Ishikawa (cell line): ENCODE measurements around the gene ATP1A4.

Experiments
- CEBPB ChIP-seq: IDR thresholded peaks from 2 replicates; pipeline ENCODE4 v1.6.1; 2012
- CREB1 ChIP-seq: IDR thresholded peaks from 2 replicates; pipeline ENCODE4 v1.6.1; 2012; ENCODE audit warnings: low read depth
- EGR1 ChIP-seq: IDR thresholded peaks from 2 replicates; pipeline ENCODE4 v1.6.1; 2012
- EP300 ChIP-seq: IDR thresholded peaks from 2 replicates; pipeline ENCODE4 v1.6.1; 2012; ENCODE audit warnings: borderline replicate concordance
- FOXM1 ChIP-seq: IDR thresholded peaks from 2 replicates; pipeline ENCODE4 v1.6.1; 2012; ENCODE audit warnings: low read depth, borderline replicate concordance
- RAD21 ChIP-seq: IDR thresholded peaks from 2 replicates; pipeline ENCODE4 v1.6.1; 2012; ENCODE audit warnings: low read depth
- TAF1 ChIP-seq: IDR thresholded peaks from 2 replicates; pipeline ENCODE4 v1.6.1; 2012; ENCODE audit warnings: low read depth, mild to moderate bottlenecking
- TCF12 ChIP-seq: IDR thresholded peaks from 2 replicates; pipeline ENCODE4 v1.6.1; 2012; ENCODE audit warnings: low read depth
- TEAD4 ChIP-seq: IDR thresholded peaks from 2 replicates; pipeline ENCODE4 v1.6.1; 2012
- YY1 ChIP-seq: IDR thresholded peaks from 2 replicates; pipeline ENCODE4 v1.6.1; 2012; ENCODE audit warnings: low read depth
- TF ChIP-seq, protein P1 (sequence below): IDR thresholded peaks from 2 replicates; pipeline ENCODE4 v1.6.1; 2012; ENCODE audit warnings: low read depth, mild to moderate bottlenecking
- TF ChIP-seq, protein P2 (sequence below): IDR thresholded peaks from 2 replicates; pipeline ENCODE4 v1.6.1; 2012

DNA sequence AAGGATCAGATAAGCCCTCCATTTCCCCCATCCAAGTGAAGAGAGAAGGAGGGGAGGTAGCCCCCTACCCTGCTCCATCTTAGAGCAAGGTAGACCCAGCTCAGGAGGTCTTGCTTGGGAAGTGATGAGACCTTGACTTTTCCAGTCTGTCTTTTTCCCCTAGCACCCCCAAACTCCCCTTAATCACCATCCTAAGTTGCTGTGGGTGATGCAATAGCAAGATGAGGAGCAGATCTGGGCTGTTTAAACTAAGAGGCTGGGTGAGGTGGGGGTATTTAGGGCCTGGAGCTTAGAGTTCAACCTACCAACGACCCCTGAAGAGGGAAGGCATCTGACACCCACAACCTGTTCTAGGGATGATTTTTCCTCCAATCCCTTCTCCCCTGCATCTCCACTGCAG is 34.1 kb upstream of the ATP1A4 start:
- TF ChIP-seq RAD21, result no peak
- no peak for TF ChIP-seq YY1
- TF ChIP-seq, protein P1, sequence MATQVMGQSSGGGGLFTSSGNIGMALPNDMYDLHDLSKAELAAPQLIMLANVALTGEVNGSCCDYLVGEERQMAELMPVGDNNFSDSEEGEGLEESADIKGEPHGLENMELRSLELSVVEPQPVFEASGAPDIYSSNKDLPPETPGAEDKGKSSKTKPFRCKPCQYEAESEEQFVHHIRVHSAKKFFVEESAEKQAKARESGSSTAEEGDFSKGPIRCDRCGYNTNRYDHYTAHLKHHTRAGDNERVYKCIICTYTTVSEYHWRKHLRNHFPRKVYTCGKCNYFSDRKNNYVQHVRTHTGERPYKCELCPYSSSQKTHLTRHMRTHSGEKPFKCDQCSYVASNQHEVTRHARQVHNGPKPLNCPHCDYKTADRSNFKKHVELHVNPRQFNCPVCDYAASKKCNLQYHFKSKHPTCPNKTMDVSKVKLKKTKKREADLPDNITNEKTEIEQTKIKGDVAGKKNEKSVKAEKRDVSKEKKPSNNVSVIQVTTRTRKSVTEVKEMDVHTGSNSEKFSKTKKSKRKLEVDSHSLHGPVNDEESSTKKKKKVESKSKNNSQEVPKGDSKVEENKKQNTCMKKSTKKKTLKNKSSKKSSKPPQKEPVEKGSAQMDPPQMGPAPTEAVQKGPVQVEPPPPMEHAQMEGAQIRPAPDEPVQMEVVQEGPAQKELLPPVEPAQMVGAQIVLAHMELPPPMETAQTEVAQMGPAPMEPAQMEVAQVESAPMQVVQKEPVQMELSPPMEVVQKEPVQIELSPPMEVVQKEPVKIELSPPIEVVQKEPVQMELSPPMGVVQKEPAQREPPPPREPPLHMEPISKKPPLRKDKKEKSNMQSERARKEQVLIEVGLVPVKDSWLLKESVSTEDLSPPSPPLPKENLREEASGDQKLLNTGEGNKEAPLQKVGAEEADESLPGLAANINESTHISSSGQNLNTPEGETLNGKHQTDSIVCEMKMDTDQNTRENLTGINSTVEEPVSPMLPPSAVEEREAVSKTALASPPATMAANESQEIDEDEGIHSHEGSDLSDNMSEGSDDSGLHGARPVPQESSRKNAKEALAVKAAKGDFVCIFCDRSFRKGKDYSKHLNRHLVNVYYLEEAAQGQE, result no peak
- TF ChIP-seq CEBPB, result 0 out of 2 replicates have a peak, but pooled peaks have one; percentile 26
- no peak for TF ChIP-seq EP300
- no peak for TF ChIP-seq TAF1
- TF ChIP-seq TCF12, result no peak
- TF ChIP-seq TEAD4, result no peak
- no peak for TF ChIP-seq FOXM1
- TF ChIP-seq, protein P2, sequence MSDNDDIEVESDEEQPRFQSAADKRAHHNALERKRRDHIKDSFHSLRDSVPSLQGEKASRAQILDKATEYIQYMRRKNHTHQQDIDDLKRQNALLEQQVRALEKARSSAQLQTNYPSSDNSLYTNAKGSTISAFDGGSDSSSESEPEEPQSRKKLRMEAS, result no peak
- TF ChIP-seq EGR1, result no peak
- no peak for TF ChIP-seq CREB1
